Effector CD4-positive, alpha-beta T cell (primary cell): ENCODE results near the gene STN1.

ENCODE experiments used
- DNase-seq: peaks from one replicate; pipeline ENCODE4 v3.0.0-alpha.2; 2020

The STN1 gene

DNA sequence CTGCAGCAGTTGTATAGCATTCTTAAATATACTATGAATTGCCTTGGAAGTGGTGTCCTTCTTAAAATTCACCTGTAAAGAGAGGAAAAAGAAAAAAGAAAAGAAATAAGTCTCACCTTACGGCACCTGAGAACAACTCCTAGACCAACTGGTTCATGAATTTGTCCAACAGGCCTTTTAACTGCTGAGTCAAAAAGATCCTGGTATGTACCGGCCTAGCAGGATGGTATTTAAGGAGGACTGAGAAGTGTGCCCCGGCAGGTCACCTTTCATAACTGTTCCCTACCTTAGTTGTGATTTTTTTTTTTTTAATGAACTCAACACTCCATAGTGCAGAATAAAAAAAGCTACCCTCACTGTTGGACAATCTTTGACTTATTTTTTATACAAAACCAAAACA, 25.8 kb downstream of the STN1 start:
- DNase-seq, result no peak

DNA sequence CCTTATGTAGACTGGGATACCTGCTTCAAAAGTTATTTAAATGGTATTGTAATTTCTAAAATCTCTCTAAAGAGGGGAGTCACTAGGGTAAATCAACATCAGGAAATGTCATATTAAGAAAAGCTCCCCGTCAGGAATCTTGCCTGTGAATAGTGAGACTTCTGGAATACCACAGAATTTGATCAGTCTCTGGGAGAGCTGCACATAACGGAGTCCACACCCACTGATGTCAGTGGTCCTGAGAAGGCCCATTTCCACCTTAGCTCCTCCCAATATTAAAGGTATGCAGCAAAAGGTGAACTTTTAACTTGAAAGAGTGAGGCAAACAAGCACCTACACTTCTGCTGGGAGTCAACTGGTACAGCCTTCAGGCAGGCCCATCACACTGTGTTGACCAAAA, 27.3 kb downstream of the STN1 start:
- no peak for DNase-seq

- no peak for DNase-seq
Measured at GRCh38 chr10:103890194-103890658, 27.8 kb downstream of the STN1 start.

- DNase-seq, result no peak
Measured at GRCh38 chr10:103889121-103889720, 28.8 kb downstream of the STN1 start.

- DNase-seq, result no peak
Measured at GRCh38 chr10:103888113-103888841, 29.7 kb downstream of the STN1 start.

GRCh38 chr10:103885617-103886016, 32.4 kb downstream of the STN1 start:
- no peak for DNase-seq

DNA sequence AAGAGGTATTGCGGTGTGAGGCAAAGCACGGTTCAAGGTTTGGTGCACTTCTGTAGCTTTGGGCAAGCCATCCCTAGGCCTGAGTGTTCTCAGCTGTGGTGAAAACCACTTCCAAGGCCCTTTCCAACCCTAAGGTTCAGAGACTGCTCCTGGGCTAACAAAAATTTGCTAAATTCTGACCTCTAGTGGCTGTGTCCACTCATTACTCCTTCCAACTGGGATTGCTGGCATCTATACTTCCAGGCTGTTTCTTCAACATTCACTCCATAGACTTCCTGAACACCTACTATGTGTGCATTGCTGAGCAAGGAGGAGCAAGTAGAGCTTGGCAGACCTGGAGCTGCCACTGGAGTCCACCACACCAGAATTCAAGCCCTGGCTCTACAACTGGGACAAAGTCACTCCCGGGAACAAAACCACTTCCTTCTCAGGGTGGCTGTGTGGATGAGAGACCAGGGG, 33.3 kb downstream of the STN1 start:
- DNase-seq, result no peak

DNA sequence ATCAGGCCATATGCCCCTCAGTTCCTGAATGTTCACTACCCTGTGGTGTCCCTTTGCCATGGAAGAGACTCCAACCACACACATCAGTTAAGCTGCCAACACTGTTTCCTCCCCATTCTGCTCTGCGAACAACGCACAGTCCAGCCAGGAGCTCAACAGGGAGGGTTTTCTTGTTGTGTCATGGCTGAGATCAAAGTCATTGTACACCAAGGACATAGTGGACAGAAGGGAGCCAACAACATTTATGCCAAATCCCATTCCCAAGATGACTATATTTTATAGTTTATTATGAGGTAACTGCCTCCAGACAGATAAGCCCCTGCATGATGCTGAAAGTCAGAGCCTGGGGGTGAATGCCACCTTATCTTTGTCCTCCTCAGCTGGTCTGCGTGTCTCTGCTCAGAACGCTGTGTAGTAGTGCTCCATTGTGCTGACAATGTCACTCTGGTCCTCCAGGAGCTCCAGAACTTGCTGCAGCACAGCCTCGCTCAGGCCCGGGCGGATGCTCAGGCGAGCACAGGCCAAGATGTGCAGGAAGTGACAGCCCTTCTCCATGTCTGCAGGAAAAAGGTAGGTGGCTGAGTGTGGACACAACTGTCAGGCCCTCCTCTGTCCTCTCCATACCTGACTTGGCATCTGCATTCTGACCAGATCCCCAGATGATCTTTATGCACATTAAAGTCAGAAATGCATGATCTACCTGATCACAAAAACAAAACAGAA, 35.5 kb downstream of the STN1 start:
- DNase-seq, result no peak

DNA sequence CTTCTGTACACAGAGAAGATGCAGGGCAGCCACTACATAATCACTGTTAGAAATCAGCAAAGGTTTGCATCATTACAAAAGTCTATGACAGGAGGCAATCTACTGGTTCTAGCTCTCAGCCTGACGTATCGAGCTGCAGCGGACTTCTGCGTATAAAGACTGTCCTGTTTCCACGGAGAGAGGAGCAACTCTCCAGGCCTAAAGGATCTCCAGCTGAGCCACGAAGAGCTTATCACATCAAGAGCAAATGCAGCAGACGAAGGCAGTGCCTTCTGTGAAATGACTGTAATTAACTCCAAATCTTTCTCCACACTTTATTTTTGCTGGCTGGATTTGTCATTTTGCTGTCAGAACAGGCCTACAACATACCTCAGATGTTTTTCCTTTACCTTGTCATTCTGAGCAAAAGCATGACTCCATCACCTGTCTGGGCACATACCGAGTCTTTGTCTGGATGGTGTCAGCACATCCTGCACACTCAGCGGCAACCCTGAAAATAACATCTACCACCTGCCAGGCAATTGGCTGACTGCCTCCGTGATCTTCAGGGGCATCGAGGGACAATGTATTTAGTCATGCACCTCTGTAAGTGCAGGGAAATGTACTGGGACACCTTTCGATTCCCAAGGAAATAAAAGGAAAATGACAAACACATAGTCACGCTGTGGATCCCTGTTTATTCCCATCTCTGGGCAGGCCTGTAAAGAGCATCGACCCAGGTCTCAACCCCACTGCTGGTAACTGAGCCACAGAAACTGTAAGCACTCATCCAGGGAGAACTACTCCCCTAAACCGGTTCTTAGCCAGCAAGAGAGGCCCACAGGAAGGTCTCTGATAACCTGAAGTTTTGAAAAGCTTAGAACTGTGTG, 36.3 kb downstream of the STN1 start:
- no peak for DNase-seq

- no peak for DNase-seq
Measured at GRCh38 chr10:103879831-103880230, 38.2 kb downstream of the STN1 start.

DNA sequence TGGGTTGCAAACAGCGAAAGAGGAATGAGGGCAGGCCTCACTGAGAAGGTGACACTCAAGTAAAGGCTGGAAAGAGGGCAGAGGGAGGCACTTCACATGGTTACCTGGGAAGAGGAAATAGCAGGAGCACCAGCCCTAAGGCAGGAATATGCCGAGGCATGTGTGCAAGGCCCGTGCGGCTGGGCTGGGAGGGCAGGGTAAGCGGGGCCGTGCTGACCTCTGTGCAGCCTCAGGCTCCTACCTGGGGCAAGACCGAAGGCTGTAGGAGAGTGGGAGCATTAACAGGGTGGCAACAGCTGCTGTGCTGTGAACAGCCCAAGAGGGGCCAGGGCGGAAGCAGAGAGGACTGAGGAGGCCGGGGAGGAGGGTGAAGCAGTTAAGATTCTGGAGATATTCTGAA, 38.6 kb downstream of the STN1 start:
- DNase-seq, result no peak

GRCh38 chr10:103877861-103878260, 40.1 kb downstream of the STN1 start:
- no peak for DNase-seq

DNA sequence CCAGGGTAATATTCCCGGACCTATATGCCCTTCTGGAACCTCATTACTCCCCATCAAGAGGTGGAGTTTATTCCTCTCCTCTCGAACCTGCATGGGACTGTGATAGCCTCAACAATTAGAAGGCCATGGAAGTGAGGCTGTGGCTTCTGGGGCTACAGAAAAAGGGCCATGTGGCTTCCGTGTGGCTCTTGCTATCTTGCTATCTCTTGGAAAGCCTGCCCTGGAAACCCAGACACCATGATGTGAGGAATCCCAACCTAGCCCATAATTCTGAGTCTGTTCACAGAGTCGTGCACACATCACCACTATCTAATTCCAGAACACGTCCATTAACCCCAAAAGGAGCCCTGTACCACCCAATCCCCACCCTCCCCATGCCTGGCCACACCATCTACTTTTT, 41.8 kb downstream of the STN1 start:
- no peak for DNase-seq

DNA sequence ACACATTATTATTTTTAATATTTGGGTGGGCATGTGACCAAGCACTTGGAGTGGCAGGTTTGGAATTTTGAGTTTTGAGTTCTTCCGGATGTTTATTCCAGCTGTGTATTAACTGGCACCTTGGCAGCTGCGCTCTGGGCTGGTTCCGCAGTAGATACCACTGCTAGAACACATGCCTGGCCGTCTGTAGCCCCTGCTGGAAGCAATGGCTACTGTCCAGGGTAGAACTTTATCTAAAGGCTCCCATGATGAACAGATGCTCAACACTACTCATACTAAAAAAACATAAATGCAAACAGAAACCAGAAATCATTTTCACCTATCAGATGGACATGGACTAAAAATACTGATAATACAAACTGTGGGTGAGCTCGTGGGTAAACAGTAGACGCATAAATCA, 43.3 kb downstream of the STN1 start:
- DNase-seq, result no peak

GRCh38 chr10:103872137-103872931, 45.6 kb downstream of the STN1 start:
- no peak for DNase-seq

GRCh38 chr10:103871006-103871405, 47.0 kb downstream of the STN1 start:
- no peak for DNase-seq

- no peak for DNase-seq
Measured at GRCh38 chr10:103870516-103870915, 47.5 kb downstream of the STN1 start.

- no peak for DNase-seq
Measured at GRCh38 chr10:103869336-103869735, 48.6 kb downstream of the STN1 start.

GRCh38 chr10:103868200-103868599, 49.8 kb downstream of the STN1 start:
- DNase-seq, result no peak

- DNase-seq, result no peak
Measured at GRCh38 chr10:103861505-103861904, 56.5 kb downstream of the STN1 start.

- DNase-seq, result peak; percentile 33
Measured at GRCh38 chr10:103859161-103860086, 58.6 kb downstream of the STN1 start.
